ENCODE measurements around the gene MYH1. TPM values are rescaled to one million over a fixed set of nuclear protein-coding genes. Genes with fewer than 3 reads are reported as not detected.

MYH1 gene
- polyA plus RNA-seq, 1 donor (not counting 4 experiments of a cell fraction or from before 2014, with no cell fraction given): not detected

DNA sequence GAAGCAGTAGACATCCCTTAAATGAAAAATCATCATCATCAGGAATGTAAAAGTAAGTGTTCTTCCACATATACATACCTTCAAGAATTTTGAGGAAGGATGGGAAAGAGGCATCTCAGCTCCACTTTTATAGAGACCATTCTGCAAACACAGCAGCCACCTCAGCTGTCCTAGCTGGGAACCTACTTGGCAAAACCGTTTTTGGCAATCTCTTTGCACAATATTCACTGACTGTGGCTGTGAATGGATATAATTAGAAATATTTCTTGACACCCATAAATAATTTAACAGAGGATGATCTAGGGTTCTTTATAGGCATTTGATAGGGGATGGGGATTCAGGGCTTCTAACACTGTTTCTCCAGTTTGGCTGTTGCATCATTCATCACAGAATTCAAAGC is 48.9 kb downstream of the MYH1 start, which contains the start of gene MYH4:
TSS of gene MYH4 (minus strand) at position 101 of the 400 bp plus-strand sequence. CDS start 2,814 bp downstream, outside the sequence.
- H3K4me2 ChIP-seq (ENCODE audit: control insufficient read depth, extremely low read depth, insufficient read depth, low read depth, low read length): no peak within 1 kb of the TSS
- dilution Hi-C loops (cut with MboI; ENCODE audit: extremely low pct_ligation_motif_present, low sequenced_read_pairs): no loop called here
- no peaks in the 10 kb centered on the region for H3K4me1 ChIP-seq (ENCODE audit: control insufficient read depth, extremely low read depth, insufficient read depth, low read length)
- H3K27ac ChIP-seq (ENCODE audit: control insufficient read depth, insufficient read depth, low read length): no peak within 1 kb of the TSS
- no peaks in the 10 kb centered on the region for H3K36me3 ChIP-seq (ENCODE audit: control insufficient read depth in 2 of 2, extremely low read depth in 1 of 2, insufficient read depth in 2 of 2, low read length in 2 of 2)
- no peak within 1 kb of the TSS for H3K9ac ChIP-seq (ENCODE audit: control insufficient read depth, extremely low read depth, insufficient read depth, low read length)
- DNase-seq (ENCODE audit: low read depth, low spot score) (no peak), FAIRE-seq (no peak)
- no peak within 1 kb of the TSS for H2AFZ ChIP-seq (ENCODE audit: control insufficient read depth, low read length)
- H3K79me2 ChIP-seq (ENCODE audit: control insufficient read depth, insufficient read depth, low read length): no peaks in the 10 kb centered on the region
- no peaks in the 10 kb centered on the region for H3K9me3 ChIP-seq (ENCODE audit: control insufficient read depth, low read depth, low read length)
- no peaks in the 10 kb centered on the region for H4K20me1 ChIP-seq (ENCODE audit: control insufficient read depth, extremely low read depth, insufficient read depth, low read length)
- TF ChIP-seq CTCF (optimal IDR thresholded peaks at IDR 0.05 in 1 of 3, IDR thresholded peaks at IDR 0.05 in 1 of 3, conservative IDR thresholded peaks at IDR 0.05 in 1 of 3; ENCODE audit: extremely low read depth in 1 of 3, insufficient read depth in 2 of 3, low read length in 3 of 3): no peak
- no peak for TF ChIP-seq EZH2 (IDR thresholded peaks at IDR 0.05; ENCODE audit: low read length)
- H3K27me3 ChIP-seq (ENCODE audit: control insufficient read depth, extremely low read depth, insufficient read depth, low read length): no peaks in the 10 kb centered on the region
- H3K4me3 ChIP-seq (ENCODE audit: control insufficient read depth in 2 of 3, extremely low read depth in 1 of 3, insufficient read depth in 2 of 3, low read depth in 1 of 3, low read length in 3 of 3): no peak within 1 kb of the TSS
- H3K9me1 ChIP-seq (ENCODE audit: control insufficient read depth, extremely low read depth, insufficient read depth, low read length): no peaks in the 10 kb centered on the region

DNA sequence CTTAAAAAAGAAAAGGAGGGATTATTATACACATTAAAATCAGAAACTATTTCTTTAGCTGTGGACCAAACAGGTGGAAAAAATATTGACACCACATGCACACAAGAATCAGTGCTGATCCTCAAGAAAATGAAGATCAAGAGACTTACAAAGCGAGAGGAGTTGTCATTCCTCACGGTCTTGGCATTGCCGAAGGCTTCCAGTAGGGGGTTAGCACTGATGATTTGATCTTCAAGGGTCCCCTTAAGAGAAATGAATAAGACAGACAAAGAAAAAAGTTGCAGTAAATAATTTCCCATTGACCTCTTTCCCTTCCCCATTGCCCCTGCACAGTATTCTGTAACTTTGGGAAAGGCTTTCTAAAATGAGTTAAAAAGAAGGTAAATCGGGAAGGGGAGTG is 54.9 kb downstream of the MYH1 start:
- no peak for TF ChIP-seq CTCF (optimal IDR thresholded peaks at IDR 0.05 in 1 of 3, IDR thresholded peaks at IDR 0.05 in 1 of 3, conservative IDR thresholded peaks at IDR 0.05 in 1 of 3; ENCODE audit: extremely low read depth in 1 of 3, insufficient read depth in 2 of 3, low read length in 3 of 3)
- no peak for TF ChIP-seq EZH2 (IDR thresholded peaks at IDR 0.05; ENCODE audit: low read length)
- DNase-seq (ENCODE audit: low read depth, low spot score) (no peak), FAIRE-seq (no peak)
- dilution Hi-C loops (cut with MboI; ENCODE audit: extremely low pct_ligation_motif_present, low sequenced_read_pairs): no loop called here
- no peak overlapping the region for H3K4me3 ChIP-seq (ENCODE audit: control insufficient read depth in 2 of 3, extremely low read depth in 1 of 3, insufficient read depth in 2 of 3, low read depth in 1 of 3, low read length in 3 of 3)
- H3K4me2 ChIP-seq (ENCODE audit: control insufficient read depth, extremely low read depth, insufficient read depth, low read depth, low read length): no peak overlapping the region
- H3K27ac ChIP-seq (ENCODE audit: control insufficient read depth, insufficient read depth, low read length): no peak overlapping the region
- no peaks in the 10 kb centered on the region for H3K4me1 ChIP-seq (ENCODE audit: control insufficient read depth, extremely low read depth, insufficient read depth, low read length)
- no peak overlapping the region for H2AFZ ChIP-seq (ENCODE audit: control insufficient read depth, low read length)
- no peaks in the 10 kb centered on the region for H4K20me1 ChIP-seq (ENCODE audit: control insufficient read depth, extremely low read depth, insufficient read depth, low read length)
- no peaks in the 10 kb centered on the region for H3K27me3 ChIP-seq (ENCODE audit: control insufficient read depth, extremely low read depth, insufficient read depth, low read length)
- no peak overlapping the region for H3K9ac ChIP-seq (ENCODE audit: control insufficient read depth, extremely low read depth, insufficient read depth, low read length)
- no peaks in the 10 kb centered on the region for H3K79me2 ChIP-seq (ENCODE audit: control insufficient read depth, insufficient read depth, low read length)
- H3K36me3 ChIP-seq (ENCODE audit: control insufficient read depth in 2 of 2, extremely low read depth in 1 of 2, insufficient read depth in 2 of 2, low read length in 2 of 2): no peaks in the 10 kb centered on the region
- H3K9me1 ChIP-seq (ENCODE audit: control insufficient read depth, extremely low read depth, insufficient read depth, low read length): no peaks in the 10 kb centered on the region
- H3K9me3 ChIP-seq (ENCODE audit: control insufficient read depth, low read depth, low read length): no peaks in the 10 kb centered on the region
